Fibroblast of mammary gland (primary cell): ENCODE results near the gene TRDN.

Experiments used
- DNase-seq: peaks from one replicate; pipeline ENCODE4 v3.0.0-alpha.2; 2010; ENCODE audit warnings: low read depth
- H3K4me3 ChIP-seq: 2 replicates; pipeline ENCODE4 v1.5.1; 2011; ENCODE audit warnings: low read depth, mild to moderate bottlenecking, low read length, moderate library complexity; ENCODE audit not compliant: control insufficient read depth
- CTCF ChIP-seq: conservative IDR thresholded peaks from 2 replicates; pipeline ENCODE4 v1.5.1; 2011; ENCODE audit warnings: low read depth, low read length, inconsistent platforms; ENCODE audit not compliant: control insufficient read depth, insufficient read depth

TRDN gene

DNA sequence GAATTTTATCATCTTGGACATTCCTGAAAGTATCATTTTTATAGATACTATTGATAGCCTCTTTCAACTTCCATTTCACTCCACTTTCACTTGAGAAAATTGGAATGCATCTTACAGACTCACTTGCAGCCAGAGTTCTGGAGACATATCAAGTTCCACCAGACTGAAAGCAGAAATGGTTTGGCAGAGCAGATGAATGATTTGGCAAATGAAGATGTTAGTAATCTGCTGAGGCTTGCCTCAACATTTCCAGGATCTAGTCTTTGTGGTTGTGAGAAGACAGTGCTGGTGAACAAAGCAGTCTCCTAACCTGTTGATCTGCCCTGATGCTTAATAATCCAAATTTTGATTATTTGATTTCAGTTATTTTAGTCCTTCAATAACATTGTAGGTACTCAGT, 202.6 kb downstream of the TRDN start:
- no peak overlapping the region for H3K4me3 ChIP-seq
- TF ChIP-seq CTCF, result no peak
- DNase-seq, result peak; percentile 5

- no peak overlapping the region for H3K4me3 ChIP-seq
- TF ChIP-seq CTCF, result no peak
- no peak for DNase-seq
Observed at GRCh38 chr6:123430970-123431369, 205.8 kb downstream of the TRDN start.

DNA sequence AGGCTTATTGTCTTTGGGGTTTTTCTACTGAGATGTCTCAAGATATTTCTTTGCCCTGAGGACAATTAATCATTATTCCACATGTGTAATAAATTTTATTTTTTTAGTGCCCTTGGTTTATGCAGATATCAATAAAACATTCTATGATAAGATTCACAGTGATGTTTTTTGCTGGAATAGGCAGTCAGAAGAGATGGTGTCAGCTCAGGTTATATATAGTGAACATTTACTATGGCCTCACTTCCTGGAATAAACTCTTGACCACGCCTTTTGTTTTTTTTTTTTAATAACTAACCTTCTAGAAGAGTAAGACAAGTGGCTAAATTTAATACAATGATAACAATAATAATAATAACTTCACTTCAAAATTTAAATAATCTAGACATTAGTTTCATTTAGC, 209.7 kb downstream of the TRDN start:
- TF ChIP-seq CTCF, result no peak
- DNase-seq, result no peak
- H3K4me3 ChIP-seq, result no peak overlapping the region

- TF ChIP-seq CTCF, result no peak
- no peak for DNase-seq
- no peak overlapping the region for H3K4me3 ChIP-seq
Observed at GRCh38 chr6:123423130-123423529, 213.6 kb downstream of the TRDN start.

- DNase-seq, result no peak
- H3K4me3 ChIP-seq, result no peak overlapping the region
- TF ChIP-seq CTCF, result no peak
Observed at GRCh38 chr6:123420512-123420911, 216.2 kb downstream of the TRDN start.

DNA sequence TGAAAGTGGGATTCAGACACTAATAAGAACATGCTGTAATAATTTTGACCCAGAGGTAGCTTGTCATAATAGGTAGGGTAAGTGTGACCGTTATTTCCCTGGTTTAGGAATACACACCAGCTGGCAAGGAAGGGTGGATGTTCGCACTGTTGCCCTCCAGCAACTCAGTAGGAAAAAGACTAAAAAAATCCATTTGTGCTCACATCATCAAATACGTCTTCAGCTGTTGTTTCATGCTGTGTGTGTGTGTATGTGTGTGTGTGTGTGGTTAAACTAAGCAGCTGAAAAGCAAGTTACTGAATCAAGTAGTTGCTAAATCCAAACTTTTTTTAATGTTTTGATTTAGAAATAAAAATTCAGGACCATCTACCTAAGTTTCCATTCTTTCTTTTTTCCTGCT, 218.7 kb downstream of the TRDN start:
- peak; percentile 4 for DNase-seq
- H3K4me3 ChIP-seq, result no peak overlapping the region
- TF ChIP-seq CTCF, result no peak

DNA sequence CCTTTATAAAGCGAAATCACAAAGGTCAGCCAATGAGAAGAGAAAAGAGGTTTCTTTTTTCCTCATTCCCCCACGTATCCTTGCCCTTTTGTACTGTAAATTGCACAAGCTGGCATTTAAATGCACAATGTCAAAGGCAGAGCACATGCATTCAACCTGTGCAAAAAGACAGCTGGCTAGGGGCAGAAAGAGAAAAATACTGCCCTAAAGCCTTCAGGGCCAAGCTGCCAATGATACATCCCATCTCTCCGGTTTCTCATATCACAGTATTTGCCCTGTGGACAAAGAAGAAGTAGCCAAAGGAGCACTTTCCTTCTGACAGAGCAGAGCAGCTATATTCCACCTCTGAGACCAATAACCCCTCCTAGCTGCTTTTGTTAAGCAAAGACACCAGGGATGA, 219.2 kb downstream of the TRDN start:
- no peak overlapping the region for H3K4me3 ChIP-seq
- TF ChIP-seq CTCF, result no peak
- no peak for DNase-seq
